Panc1 (cell line): ENCODE data around the gene DCC.

Experiments used
- CTCF ChIP-seq: fragments of 450-650 bp; IDR thresholded peaks from 2 replicates; pipeline ENCODE4 v1.5.1; 2017; ENCODE audit warnings: mild to moderate bottlenecking
- POLR2AphosphoS5 ChIP-seq: IDR thresholded peaks from 2 replicates; pipeline ENCODE4 v1.6.1; 2012; ENCODE audit warnings: mild to moderate bottlenecking, low read depth, low read length, moderate library complexity
- REST ChIP-seq, 2 experiments: IDR thresholded peaks; 2 replicates each; pipeline ENCODE4 v1.6.1; 2011 to 2012; ENCODE audit warnings: low read depth in 2 of 2, control low read depth in 1 of 2, low read length in 1 of 2, mild to moderate bottlenecking in 1 of 2, moderate library complexity in 1 of 2; ENCODE audit not compliant: insufficient read depth in 1 of 2
- SIN3A ChIP-seq: IDR thresholded peaks from 2 replicates; pipeline ENCODE4 v1.6.1; 2012; ENCODE audit warnings: low read depth, mild to moderate bottlenecking, low read length, moderate library complexity, borderline replicate concordance; ENCODE audit not compliant: insufficient read depth
- TCF7L2 ChIP-seq: IDR thresholded peaks from 2 replicates; pipeline ENCODE4 v1.6.1; 2011; ENCODE audit warnings: mild to moderate bottlenecking, low read depth, low read length, inconsistent platforms

DNA sequence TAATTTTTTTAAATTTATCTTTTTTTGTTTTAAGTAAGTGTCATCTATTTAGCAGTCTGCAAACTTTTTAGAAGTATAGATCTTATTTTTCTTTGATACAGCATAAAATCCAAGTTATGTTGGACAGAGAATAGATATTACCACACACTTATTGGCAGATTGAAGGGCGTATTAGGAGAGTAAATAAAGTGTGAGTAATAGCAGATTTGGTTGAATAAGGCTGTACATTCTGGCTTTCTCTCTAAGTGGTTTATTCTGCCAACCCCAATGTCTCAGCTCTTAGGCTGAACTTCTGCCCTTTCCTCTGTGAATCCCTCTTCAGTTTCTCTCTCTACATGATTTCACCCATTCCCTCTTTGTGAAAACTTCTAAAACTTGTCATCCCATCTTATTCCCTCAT lies 651.2 kb downstream of the DCC start:
- TF ChIP-seq CTCF (no peak), TCF7L2 (no peak), REST (IDR thresholded peaks at IDR 0.05; ENCODE audit: insufficient read depth in 1 of 2, low read depth in 2 of 2, low read length in 1 of 2) (no peak), POLR2AphosphoS5 (no peak), SIN3A (no peak)
